HepG2 (cell line): Measurements from ENCODE around the gene CCDC180. TPM values are rescaled to one million over a fixed set of nuclear protein-coding genes. Genes with fewer than 3 reads are reported as not detected.

Source experiments
- ATAC-seq: fragments of 200-7000 bp; cut with Tn5 transposase; 3 replicates; pipeline ENCODE4 v1.9.1; 2020; ENCODE audit warnings: mild to moderate bottlenecking, moderate library complexity
- BruUV-seq: library from RNA; stranded (reverse); fragments of 400-500 nt; replicated peaks from 2 replicates; lab custom pipeline; 2021; lab: Mats Ljungman, UMichigan
- CTCF ChIA-PET: fragments of 300-600 bp; formaldehyde crosslinking; extraction: SDS; loops from one replicate; lab custom pipeline; 2021; ENCODE audit warnings: low total read pairs, inconsistent platforms, low intra/inter-chr PET ratio; lab: Yijun Ruan, JAX
- POLR2A ChIA-PET: fragments of 350-600 bp; sonication (Branson Sonifier 250); formaldehyde crosslinking; loops from one replicate; lab custom pipeline; 2020; ENCODE audit warnings: antibody characterized with exemption, inconsistent platforms; lab: Yijun Ruan, JAX
- DNase-seq: peaks from one replicate; pipeline ENCODE4 v3.0.0-alpha.2; 2015; ENCODE audit warnings: low spot score
- FAIRE-seq: peaks from 3 replicates; lab custom pipeline; 2011; peaks lifted over from hg19 to GRCh38; lab: Jason Lieb, UNC
- H2AFZ ChIP-seq: one replicate; pipeline ENCODE4 v1.6.1; 2011; ENCODE audit warnings: low read length, inconsistent platforms
- H3K27ac ChIP-seq: fragments of 300-600 bp; 3 replicates; pipeline ENCODE4 v1.8.0; 2011; ENCODE audit warnings: mixed run types, mild to moderate bottlenecking, mixed read lengths, low read length, inconsistent platforms; ENCODE audit not compliant: insufficient read depth; ENCODE audit errors: extremely low read length
- H3K27me3 ChIP-seq, 2 experiments: fragments of 200-600 bp in 1 of 2; 2 replicates in 1 of 2; 3 replicates in 1 of 2; pipeline versions ENCODE4 v1.6.0 to v1.8.0; 2011; ENCODE audit warnings: low read length in 2 of 2, mild to moderate bottlenecking in 2 of 2, moderate library complexity in 2 of 2, inconsistent platforms in 1 of 2; ENCODE audit not compliant: insufficient read depth in 2 of 2, control insufficient read depth in 1 of 2
- H3K36me3 ChIP-seq, 2 experiments: fragments of 200-600 bp in 1 of 2; replicated peaks in 1 of 2; 2 replicates in 1 of 2; 3 replicates in 1 of 2; pipeline versions ENCODE4 v1.5.1 to v1.8.0; 2011; ENCODE audit warnings: low read length in 2 of 2, inconsistent platforms in 1 of 2; ENCODE audit not compliant: insufficient read depth in 2 of 2, control insufficient read depth in 1 of 2
- H3K4me1 ChIP-seq: 2 replicates; pipeline ENCODE4 v1.5.1; 2012; ENCODE audit warnings: low read length, inconsistent platforms; ENCODE audit not compliant: insufficient read depth
- H3K4me2 ChIP-seq: 2 replicates; pipeline ENCODE4 v1.6.0; 2011; ENCODE audit warnings: low read depth, low read length, inconsistent platforms
- H3K4me3 ChIP-seq, 3 experiments: fragments of 200-600 bp in 1 of 3; sonication (generic), shearing (Covaris generic) in 1 of 3; replicated peaks in 1 of 3; 2 replicates each; pipeline ENCODE4 v1.5.1; 2011 to 2016; ENCODE audit warnings: low read length in 3 of 3, inconsistent platforms in 2 of 3, low read depth in 2 of 3, mild to moderate bottlenecking in 2 of 3, control low read depth in 1 of 3, mixed read lengths in 1 of 3; ENCODE audit not compliant: insufficient read depth in 1 of 3
- H3K79me2 ChIP-seq: one replicate; pipeline ENCODE4 v1.6.1; 2011; ENCODE audit warnings: low read length, inconsistent platforms; ENCODE audit not compliant: insufficient read depth
- H3K9ac ChIP-seq: 2 replicates; pipeline ENCODE4 v1.6.0; 2011; ENCODE audit warnings: mild to moderate bottlenecking, low read depth, low read length, inconsistent platforms; ENCODE audit not compliant: insufficient read depth
- H3K9me3 ChIP-seq: 2 replicates; pipeline ENCODE4 v1.5.1; 2012; ENCODE audit warnings: mild to moderate bottlenecking, low read length
- H4K20me1 ChIP-seq: 2 replicates; pipeline ENCODE4 v1.6.0; 2011; ENCODE audit warnings: inconsistent platforms, mild to moderate bottlenecking, low read length, moderate library complexity; ENCODE audit not compliant: insufficient read depth
- ATF7-NPFF ChIP-seq: sonication (generic); formaldehyde crosslinking; IDR thresholded peaks from 2 replicates; pipeline ENCODE4 v1.8.1; 2023; ENCODE audit warnings: mild to moderate bottlenecking, low read depth, missing genetic modification reagents, moderate library complexity
- TARDBP ChIP-seq: sonication (generic); formaldehyde crosslinking; IDR thresholded peaks from 2 replicates; pipeline ENCODE4 v1.8.0; 2022; ENCODE audit warnings: mild to moderate bottlenecking, missing genetic modification reagents
- TBX3 ChIP-seq: fragments of 450-650 bp; IDR thresholded peaks from 2 replicates; pipeline ENCODE4 v1.6.1; 2017; ENCODE audit warnings: antibody characterized with exemption, mild to moderate bottlenecking, inconsistent platforms, borderline replicate concordance
- TFDP1 ChIP-seq: IDR thresholded peaks from 2 replicates; pipeline ENCODE4 v1.6.1; 2016; ENCODE audit warnings: missing compliant biosample characterization, missing genetic modification reagents, borderline replicate concordance
- ZFP37 ChIP-seq: sonication (generic); formaldehyde crosslinking; IDR thresholded peaks from 2 replicates; pipeline ENCODE4 v1.4.0; 2020; ENCODE audit warnings: missing genetic modification reagents, borderline replicate concordance
- ZNF160 ChIP-seq: sonication (generic); formaldehyde crosslinking; IDR thresholded peaks from 2 replicates; pipeline ENCODE4 v1.8.0; 2022; ENCODE audit warnings: mild to moderate bottlenecking, inconsistent platforms, missing genetic modification reagents
- ZNF276 ChIP-seq: sonication (generic); formaldehyde crosslinking; IDR thresholded peaks from 2 replicates; pipeline ENCODE4 v1.4.0; 2020; ENCODE audit warnings: mild to moderate bottlenecking, low read depth, missing genetic modification reagents
- WGBS: methylation state at CpG from one replicate; pipeline ENCODE4 v1.1.6; 2017; ENCODE audit warnings: low lambda C conversion rate; 5-methylcytosine and 5-hydroxymethylcytosine counted together
- in situ Hi-C: cut with HindIII; loops from 2 replicates; pipeline ENCODE4 v1.10.0; 2017; ENCODE audit warnings: low pct_unique_long_range_greater_than_20kb; ENCODE audit not compliant: extremely low pct_ligation_motif_present
- intact Hi-C: fragments of 100-400 bp; cut with micrococcal nuclease; formaldehyde crosslinking; loops from one replicate; pipeline ENCODE4 v1.10.0; 2022; ENCODE audit not compliant: unreplicated experiment
- polyA plus RNA-seq, 8 experiments: library from polyadenylated mRNA; depleted of rRNA in 3 of 8; stranded (reverse) in 7 of 8; unstranded in 1 of 8; fragments of >200 nt; fragmentation: Illumina TruSeq in 4 of 8; extraction: Trizol in 4 of 8; gene quantifications; 2 replicates each; pipeline versions ENCODE4 v1.2.1 to v1.2.3, GENCODE V29; 2011 to 2016; ENCODE audit warnings: low read depth in 4 of 8, missing spikeins in 1 of 8, mixed read lengths in 1 of 8; ENCODE audit not compliant: insufficient read depth in 1 of 8
- total RNA-seq, 5 experiments: library from RNA; depleted of rRNA; stranded (reverse); fragments of >200 nt; fragmentation: Illumina TruSeq; extraction: Trizol; gene quantifications; 2 replicates each; pipeline ENCODE4 v1.2.3, GENCODE V29; 2016; ENCODE audit warnings: low read depth in 1 of 5

Gene CCDC180
- total and polyA plus RNA-seq, 2 of the 13 experiments (the other 11 are each of a cell fraction or from before 2014, with no cell fraction given): 2.2 to 2.5 TPM

- Histone ChIP-seq H3K79me2 (no peaks in the 10 kb centered on the region), H3K27me3 (0 out of 5 replicates have a peak, but pooled peaks cover 0 to 3% of the 10 kb centered on the region in 2 experiments), H4K20me1 (no peaks in the 10 kb centered on the region), H3K36me3 (no peaks in the 10 kb centered on the region; a peak in 2 of 5 replicates), H3K9me3 (no peaks in the 10 kb centered on the region), H3K4me1 (no peaks in the 10 kb centered on the region), H3K4me3 (no peak overlapping the region), H2AFZ (no peak overlapping the region), H3K4me2 (no peak overlapping the region), H3K9ac (no peak overlapping the region), H3K27ac (no peak overlapping the region)
- no peak for ATAC-seq
- no TSS peak for BruUV-seq
- CTCF ChIA-PET: no interaction called here
- POLR2A ChIA-PET: no interaction called here
- in situ Hi-C loops (no loop called here), intact Hi-C loops (no loop called here)
- WGBS: no CpG with 5 or more reads among the region's 2 CpGs
- no peak for FAIRE-seq
- DNase-seq: no peak
- TF ChIP-seq ZFP37 (CRISPR knock-in tag): no peak
- TF ChIP-seq TBX3: no peak
- TF ChIP-seq ZNF276: no peak
- TF ChIP-seq TFDP1: no peak
- TF ChIP-seq TARDBP (CRISPR knock-in tag): no peak
- no peak for TF ChIP-seq ZNF160 (CRISPR knock-in tag)
- no peak for TF ChIP-seq ATF7-NPFF
Observed at GRCh38 chr9:97310896-97311295, 3.4 kb downstream of the CCDC180 start.
